ENCODE data around the gene MAD1L1.

Gene MAD1L1

DNA sequence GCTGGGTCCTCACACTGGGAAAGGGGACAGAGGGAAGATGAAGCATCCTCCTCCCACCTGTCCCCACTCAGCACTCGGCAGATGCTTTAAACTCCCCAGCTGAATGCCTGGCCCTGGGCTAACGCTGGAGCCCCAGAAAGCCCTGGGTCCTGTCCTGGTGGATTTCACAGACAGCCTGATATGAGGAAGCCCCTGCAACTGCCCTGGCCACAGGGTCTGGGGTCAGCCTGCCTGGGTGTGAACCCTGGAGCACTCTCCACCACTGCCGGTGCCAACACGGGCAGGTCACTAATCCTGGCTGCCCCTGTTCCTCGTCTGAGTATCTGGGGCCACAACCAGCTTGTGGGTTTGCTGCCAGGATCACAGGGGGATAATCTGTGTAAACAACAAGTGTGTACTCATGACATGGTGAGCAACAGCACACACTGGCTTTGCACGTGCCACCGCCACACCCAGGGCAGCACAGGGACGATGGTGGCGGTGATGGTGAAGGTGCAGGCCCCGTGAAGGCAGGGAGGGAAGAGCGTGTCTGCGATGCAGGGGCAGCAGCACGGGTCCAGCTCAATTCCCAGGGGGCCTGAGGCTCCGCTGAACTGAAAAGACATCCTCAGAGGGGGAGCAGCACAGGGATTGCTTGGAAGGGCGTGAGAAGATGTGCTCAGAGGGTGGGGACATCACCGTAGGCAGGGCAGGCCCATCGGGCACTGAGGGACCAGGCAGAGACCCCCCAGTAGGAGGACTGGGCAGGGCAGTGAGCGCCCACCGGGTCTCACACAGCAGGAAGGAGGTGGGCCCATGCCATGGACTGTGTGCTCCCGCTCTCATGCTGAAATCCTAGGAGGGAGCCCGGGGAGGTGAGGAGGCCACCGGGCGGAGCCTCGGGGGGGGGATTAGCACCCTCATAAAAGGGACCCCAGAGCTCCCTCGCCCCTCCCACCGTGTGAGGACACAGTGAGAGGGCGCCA is 238.7 kb downstream of the MAD1L1 start:
- no peak for DNase-seq

DNA sequence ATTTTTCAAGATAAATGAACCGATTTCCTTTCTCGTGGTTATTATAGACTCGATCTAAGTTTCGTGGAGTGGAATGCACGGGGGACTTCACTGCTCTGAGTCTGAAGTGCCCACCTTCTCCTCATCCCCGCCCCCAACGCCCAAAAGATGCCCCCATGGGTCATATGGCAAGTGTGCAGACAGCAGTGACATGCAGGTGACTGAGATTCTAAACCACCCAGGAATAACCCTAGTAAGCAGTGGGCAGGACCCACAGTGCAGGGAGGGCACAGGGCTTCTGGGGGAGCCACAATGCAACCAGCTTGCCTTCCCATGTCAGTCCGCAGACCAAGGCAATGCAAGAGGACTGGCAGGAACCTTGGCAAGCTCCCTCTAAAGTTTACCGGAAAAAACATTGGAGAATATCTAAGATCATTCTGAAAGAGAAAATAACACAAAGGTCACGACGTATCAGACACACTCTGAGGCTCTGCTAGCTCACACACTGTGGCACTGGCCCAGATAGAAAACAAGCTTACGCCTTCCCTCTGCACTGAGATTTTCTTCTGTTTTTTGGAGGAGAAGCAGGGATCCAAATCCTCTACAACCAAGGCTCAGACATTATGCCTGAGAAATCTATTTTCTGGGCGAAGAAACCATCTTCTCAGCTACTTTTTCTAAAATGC is 239.6 kb downstream of the MAD1L1 start:
- DNase-seq, result no peak

DNA sequence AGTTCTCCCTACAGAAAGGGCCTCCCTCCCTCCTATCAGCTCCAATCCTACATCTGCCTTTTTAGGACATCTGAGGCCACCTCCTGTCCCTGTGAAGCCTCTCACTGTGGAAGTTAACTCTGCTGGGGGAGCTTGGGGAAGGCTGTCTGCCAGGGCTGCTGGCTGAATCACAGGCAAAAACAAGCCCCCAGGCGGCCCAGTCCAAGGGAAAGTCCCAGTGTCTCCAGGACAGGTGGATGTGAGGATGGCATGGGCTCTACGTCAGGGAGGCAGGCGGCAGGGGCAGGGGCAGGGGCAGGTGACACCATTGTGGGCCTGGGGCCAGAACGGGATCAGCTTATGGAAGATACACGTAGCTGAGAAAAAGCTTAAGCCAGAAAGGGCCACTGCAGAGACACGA is 240.2 kb downstream of the MAD1L1 start:
- no peak for DNase-seq

- DNase-seq, result no peak
These were observed 242.6 kb downstream of the MAD1L1 start for GRCh38 chr7:1990001-1990670.

DNA sequence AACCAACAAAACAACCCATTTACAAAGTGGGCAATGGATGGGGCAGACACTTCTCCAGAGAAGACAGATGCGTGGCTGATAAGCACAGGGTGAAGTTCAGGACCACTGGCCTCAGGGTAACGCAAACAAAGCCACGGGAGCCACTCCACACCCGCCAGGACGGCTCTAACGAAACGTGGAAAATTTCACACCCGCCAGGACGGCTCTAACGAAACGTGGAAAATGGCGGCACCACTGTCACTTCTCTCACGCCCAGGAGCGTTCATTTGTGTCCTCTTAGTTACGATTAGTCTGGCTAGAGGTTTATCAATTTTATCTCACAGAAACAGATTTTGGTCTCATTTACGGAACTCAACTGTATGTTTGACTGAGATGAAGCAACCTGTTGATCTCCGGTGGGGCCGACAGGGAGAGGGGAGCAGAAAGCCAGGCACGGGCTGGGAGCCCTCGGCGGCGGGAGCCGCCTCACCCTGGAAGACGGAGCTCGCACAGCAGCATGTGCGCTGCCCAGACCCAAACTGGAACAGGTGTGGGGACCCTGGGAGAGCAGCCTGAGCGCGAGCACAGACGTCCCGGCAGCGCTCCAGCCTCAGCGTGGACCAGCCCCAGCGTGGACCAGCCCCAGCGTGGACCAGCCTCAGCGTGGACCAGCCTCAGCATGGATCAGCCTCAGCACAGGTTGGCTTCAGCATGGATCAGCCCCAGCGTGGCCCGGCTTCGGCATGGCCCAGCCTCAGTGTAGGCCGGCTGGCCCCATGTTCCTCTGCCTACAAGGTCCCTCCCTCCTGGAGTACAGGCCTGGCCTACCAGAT is 243.5 kb downstream of the MAD1L1 start:
- no peak for DNase-seq

DNA sequence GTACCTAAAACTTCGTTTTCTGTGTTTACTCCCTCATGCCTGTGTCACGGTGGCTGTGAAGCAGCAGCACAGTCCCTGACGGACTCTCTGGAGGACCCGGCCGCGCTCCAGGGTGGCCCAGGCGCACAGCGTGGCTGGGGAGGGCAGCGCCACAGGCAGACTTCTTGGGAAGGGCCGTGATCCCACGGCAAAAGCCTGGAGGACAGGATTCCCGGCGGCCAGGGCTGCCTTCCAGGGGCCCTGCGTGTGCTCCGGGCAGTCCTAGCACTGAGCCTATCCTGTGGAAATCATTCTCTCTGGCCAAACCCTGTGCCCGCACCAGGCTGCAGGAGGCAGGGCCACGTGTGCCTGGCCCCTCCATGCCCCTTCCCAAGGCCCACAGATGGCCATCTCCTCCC is 244.2 kb downstream of the MAD1L1 start:
- DNase-seq, result no peak

GRCh38 chr7:1987591-1988532 is 244.9 kb downstream of the MAD1L1 start:
- no peak for DNase-seq

GRCh38 chr7:1987084-1987535 is 245.6 kb downstream of the MAD1L1 start:
- no peak for DNase-seq

DNA sequence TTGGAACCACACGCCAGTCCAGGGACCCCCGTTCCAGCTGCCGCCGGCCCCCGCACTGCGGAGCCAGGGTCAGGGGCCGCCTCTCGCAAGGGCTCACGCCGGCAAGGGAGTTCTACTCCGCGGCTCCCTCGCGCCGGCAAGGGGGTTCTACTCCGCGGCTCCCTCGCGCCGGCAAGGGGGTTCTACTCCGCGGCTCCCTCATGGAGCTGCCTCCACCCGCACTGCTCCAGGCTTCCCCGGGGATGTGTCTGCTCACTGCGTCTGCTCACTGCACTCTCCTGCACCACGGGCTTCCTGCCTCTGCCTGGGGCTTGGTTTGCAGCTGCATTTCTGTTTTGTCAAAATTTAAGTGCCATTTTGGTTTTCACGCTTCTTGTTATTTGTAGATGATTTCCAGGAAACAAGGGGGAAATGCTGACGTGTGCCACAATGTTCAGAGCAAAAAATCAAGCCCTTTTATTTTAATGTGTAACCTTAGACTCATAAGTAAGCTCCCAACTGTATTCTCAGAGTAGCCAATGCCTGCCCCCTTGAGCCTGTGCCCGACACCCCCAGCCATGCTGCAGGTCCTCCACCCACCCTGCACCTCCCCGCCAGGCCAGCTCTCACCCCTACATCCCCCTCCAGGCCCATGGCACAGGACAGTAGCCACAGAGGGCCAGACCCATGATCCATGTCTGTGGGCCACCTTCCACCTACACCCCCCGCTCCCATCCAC is 246.2 kb downstream of the MAD1L1 start:
- peak; percentile 49 for DNase-seq

DNA sequence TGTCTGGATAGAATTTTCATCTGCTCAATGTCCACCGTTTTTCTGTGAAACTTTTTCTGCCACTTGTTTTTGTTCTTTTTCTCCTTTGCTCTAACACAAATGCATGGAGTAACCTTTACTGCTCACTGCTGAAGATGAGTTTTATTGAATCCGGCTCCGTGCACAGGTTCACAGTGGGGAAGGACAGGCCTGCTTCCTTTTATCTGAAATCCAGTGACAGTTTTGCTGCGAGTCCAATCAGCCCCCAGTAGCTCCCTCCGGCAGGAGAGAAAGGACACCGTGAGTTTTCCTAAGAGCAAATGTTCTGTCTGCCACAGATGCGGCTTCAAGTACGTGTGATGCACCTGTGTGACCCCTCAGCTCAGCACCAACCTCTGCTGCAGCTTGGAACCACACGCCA is 246.8 kb downstream of the MAD1L1 start:
- no peak for DNase-seq

DNA sequence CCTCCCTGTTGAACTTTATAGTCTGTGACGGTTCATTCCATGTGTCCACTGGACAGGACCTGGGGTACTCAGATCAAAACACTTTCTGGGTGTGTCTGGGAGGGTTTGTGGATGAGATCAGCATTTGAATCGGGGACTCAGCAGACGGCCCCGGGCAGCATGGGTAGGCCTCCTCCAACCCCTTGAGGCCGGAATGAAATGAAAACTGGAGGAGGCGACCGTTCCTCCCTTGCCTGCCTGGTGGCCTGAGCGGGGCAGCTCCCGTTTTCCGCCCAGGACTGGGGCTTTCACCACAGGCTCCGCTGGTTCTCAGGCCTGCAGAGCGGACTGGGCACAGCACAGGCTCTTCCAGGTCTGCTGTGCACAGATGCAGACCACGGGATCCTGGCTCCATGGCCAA is 247.7 kb downstream of the MAD1L1 start:
- DNase-seq, result no peak

GRCh38 chr7:1981878-1982230 is 250.9 kb downstream of the MAD1L1 start:
- no peak for DNase-seq

- no peak for DNase-seq
These were observed 251.4 kb downstream of the MAD1L1 start for GRCh38 chr7:1981201-1981877.

DNA sequence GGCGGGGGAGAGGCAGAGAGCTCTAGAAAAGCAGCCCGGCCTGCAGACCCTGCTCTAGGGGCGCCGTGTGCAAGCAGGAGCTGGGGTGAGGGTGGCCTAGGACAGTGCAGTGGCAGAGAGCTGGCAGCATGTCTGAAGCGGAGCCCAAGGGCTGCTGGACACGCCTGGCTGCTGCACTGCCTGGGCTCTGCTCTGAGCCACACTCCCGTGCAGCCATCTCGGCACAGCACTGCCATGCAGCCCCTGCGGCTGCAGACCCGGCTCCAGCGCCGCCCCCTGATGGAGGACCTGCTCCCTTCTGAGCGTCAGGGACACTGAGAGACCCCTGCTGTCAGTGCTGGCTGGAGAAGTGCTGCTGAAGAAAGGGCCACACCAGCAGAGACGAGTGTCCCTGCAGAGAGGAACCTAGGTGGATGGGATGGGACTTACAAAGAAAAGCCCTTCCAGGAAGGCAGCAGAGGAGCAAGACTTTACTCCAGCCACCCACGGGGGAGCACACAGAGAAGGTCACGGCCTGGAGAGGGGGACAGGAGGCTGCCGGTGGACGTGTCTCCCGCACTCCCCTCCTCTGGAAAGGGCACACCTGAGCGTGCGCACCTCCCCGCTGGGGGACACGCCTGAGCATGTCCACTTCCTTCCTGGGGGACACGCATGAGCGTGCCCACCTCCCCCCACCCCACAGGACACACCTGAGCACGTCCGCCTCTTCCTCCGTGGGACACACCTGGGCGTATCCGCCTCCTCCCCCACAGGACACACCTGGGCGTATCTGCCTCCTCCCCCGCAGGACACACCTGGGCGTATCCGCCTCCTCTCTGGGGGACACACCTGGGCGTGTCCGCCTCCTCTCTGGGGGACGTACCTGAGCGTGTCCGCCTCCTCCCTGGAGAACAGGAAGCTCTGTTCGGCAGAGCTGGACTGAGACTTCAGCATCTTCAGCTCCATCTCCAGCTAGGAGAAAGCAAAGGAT is 252.9 kb downstream of the MAD1L1 start:
- DNase-seq, result no peak

DNA sequence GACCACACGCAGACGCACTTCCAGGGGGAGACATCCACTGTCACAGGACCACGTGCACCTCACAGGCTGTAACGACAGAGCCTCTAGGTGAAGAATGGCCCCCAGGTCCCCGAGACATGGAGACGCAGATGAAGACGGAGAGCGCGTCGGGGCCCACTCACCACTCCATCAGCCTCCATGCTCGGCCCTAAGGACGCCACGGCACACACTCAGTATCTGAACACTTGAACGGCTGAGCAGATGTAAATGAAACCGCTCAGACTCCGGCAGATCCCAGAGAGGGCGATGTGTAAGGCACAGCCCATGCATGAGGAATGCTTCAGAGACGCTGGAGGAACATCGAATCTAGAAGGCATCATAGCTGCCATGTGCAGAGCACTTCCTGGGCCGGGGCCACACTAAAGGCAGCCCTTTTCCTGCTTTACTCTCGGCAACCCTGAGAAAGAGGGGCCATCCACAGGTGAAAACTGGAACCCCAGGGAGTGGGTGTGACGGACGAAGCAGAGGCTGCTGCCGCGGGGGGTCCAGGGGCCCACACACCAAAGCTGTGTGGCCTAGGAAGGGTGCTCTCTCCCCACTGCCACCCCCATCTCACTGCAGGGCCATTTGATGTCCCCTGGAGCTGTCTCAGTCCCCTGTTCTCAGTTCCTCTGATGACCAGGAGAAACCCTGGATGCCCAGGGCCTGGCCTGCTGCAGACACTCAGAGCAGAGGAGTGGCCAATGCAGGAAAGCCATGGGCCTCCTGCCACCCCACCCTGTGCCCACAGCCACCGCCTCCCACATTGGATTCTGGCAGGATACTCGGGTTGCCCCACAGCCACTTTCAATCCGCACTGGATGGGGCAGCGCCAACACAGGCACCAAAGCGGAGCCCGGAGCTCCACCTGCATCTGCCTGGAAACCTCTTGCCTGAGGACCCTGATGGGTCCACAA is 253.8 kb downstream of the MAD1L1 start:
- DNase-seq, result no peak

DNA sequence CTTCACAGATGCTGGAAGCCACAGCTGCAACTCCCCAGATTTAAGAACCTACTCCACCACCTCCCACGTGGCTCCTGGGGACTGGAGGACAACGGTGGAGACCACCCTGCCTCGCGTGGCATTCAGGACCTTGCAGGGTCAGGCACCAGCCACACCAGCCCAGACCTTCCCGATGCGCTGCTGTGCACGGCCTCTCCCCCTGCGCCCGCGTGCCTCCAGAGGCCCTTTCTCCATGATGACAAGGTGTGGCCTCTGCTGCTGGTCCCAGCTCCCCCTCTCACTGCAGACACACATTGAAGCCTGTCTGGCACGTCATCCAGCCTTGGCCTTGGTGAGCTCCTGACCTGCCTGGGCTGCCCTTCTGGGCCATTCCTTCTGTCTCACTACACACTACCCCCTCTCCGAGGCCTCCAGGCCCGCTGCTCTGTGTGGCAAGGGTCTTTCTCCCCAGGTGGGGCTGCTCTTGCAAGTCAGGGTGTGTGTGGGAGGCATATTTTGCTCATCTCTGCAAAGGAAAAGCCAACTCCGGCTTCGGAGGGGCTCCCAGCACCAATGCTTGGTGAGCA is 254.8 kb downstream of the MAD1L1 start:
- DNase-seq, result no peak

DNA sequence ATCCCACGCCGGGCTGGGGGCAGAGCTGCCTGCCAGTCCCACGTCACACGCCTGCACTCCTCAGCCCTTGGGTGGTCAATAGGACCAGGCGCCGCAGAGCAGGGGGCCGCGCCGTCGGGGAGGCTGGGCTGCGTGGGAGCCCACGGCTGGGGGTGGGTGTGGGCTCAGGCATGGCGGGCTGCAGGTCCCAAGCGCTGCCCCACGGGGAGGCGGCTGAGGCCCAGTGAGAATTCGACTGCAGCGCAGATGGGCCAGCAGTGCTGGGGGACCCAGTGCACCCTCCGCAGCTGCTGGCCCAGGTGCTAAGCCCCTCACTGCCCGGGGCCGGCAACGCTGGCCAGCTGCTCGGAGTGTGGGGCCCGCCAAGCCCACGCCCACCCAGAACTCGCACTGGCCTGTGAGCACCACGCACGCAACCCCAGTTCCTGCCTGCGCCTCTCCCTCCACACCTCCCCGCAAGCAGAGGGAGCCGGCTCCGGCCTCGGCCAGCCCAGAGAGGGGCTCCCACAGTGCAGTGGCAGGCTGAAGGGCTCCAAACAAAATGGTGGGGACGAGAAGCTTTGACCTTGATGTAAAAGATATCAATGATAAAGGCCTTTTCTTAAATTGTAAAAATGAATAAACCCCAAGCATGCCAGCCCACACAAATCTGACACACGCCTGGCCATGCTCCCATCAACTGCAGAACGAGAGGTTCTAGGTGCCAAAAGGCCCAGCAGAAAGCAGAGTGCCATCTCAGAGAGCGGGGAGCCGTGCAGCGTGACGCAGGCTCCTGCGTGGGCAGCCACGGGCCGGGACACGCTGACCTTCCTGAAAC is 255.5 kb downstream of the MAD1L1 start:
- no peak for DNase-seq

Data from activated CD4-positive, alpha-beta T cell treated with anti-CD3 and anti-CD28 coated beads, Interleukin-10, Interleukin-2, amounts not matched to agents 100 ng/mL and 50 ng/mL, durations not matched to agents 16 hours and 8 hours (primary cell).